Globus pallidus (tissue), 1 donor: ENCODE measurements around the gene FLT4.

Experiments
- DNase-seq: peaks from one replicate; pipeline ENCODE4 v3.0.0-alpha.2; 2015; ENCODE audit warnings: low spot score

Gene FLT4

DNA sequence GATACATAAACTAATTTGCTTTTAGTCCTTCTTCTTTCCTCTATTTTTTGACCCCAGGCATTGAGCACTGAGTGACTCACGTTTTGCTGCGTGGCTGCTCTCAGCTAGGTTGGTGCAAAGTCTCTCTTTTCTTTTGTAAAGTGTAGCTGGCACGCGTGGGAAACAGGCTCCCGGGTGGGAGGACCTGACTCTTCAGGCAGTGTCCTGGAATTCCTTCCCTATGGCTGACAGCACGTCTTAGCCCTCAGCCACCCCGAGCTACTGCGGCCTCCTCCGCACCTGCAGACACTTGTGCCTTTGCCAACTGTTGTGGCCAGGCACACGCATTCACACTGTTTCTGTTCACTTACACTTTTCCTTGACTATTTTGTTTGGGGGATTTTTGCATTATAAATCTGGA, 57.2 kb downstream of the FLT4 start:
- DNase-seq = no peak

DNA sequence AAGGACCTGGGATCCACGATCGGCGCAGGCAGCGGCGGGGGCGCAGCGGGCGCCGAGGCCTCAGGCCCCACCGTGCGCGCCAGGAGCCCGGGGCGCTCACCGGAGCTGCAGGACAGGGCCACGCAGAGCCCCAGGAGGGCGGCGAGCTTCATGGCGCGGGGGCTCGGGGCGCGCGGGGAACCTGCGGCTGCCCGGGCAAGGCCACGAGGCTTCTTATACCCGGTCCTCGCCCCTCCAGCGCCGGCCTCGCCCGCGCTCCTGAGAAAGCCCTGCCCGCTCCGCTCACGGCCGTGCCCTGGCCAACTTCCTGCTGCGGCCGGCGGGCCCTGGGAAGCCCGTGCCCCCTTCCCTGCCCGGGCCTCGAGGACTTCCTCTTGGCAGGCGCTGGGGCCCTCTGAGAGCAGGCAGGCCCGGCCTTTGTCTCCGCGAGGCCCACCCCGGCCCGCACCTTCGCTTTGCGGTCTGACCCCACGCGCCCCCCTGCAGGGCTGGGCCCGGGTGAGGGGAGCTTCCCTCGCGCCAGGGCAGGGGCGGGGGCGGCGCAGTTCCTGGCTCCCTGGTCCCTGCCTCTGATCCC, 58.0 kb downstream of the FLT4 start, which contains the start of gene SCGB3A1:
SCGB3A1 (minus strand) TSS at position 189 of the 577 bp plus-strand sequence; CDS start at position 152, 37 bp downstream.
- DNase-seq = no peak

DNA sequence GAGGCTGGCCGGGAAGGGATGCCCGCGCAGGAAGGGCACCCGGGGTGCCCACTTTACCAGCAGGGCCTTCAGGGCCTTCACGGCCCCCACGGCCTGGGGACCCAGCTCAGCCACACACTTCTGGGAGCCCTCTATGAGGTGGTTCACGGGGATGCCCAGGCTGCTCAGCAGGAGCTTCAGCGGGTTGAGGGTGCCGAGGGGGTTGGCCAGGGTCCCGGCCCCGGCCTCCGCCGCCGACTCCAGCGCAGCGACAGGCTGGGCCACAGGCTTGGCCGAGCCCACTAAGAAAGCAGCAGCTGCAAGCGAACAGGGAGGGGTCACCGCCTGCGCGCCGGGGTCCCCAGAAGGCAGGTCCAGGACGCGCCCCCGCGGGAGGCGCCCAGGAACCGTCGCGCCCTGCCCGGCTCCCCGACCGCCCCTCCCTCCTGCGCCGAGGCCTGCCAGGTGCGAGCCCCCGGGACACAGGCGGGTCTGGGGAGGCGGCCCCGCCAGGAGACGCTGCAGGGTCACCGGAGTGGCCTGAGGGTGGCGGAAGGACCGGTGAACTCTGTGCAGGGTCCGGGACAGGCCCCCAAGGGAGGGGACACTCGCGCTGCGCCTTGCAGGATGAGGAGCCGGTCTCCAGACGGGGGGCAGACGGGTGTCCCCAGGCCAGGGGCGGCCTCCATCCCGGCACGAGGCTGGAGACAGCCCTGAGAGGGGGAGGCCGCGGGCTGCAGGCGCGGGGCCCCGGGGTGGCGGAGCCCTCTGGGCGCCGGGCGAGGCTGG, 58.7 kb downstream of the FLT4 start:
- DNase-seq = no peak

DNA sequence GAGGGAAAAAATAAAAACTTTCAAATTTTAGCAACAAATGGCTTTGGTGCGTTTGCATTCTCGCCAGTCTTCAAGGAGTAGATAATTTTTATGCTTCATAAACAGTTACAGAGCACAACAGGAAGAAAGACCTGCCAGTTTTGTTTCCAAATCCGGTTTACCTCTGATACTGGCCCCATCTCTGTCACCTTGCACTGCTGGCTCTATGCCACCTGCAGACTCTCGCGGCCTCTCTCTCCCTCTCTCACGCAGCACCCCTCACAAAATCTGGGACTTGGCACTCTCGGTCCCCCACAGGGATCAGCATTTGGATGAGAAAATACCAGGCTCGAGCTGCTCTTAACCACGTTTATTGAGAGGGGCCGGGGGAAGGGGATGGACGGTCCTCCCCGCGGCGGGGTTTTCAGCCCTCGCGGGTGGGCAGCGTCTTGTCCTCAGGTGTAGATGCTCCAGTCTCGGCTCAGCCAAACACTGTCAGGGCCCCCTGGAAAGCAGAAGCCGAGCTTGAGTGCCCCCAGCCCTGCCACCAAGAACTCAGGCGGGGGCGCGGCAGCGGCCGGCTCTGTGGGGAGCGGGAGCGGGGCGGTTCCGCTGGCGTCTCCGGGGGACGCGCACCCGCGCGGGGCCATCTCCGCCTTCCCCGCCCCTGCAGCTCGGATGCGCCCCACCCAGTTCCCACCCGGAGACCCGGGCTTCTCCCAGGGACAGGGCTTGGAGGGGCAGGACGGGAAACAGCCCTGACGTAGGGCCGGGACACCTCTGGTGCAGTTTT, 59.4 kb downstream of the FLT4 start:
- no peak for DNase-seq

DNA sequence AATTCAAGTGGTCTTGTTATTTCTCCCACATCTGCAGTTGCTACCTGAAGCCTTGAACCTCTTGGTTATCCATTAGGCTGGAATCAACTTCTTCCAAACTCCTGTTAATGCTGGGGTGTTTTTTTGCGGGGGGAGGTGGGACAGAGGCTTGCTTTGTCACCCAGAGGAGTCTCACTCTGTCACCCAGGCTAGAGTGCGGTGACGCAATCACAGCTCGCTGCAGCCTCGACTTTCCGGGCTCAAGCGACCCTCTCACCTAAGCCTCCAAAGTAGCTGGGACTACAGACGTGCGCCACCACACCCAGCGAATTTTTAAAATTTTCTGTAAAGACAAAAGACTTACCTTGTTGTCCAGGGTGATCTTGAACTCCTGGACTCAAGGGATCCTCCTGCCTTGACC, 62.5 kb downstream of the FLT4 start:
- DNase-seq = no peak

DNA sequence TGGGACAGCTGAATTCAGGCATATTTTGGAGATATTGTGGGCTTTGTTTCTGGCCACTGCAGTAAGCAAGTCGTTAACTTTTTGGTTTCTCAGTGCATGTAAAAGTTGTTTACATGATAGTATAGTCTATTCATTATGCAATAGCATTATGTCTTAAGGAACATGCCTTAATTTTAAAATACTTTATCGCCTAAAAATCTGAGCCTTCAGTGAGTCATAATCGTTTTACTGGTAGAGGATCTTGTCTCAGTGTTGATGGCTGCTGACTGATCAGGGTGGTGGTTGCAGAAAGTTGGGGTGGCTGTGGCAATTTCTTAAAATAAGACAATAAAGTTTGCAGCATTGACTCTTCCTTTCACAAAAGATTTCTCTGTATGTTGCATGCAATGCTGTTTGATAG, 63.2 kb downstream of the FLT4 start:
- no peak for DNase-seq

DNA sequence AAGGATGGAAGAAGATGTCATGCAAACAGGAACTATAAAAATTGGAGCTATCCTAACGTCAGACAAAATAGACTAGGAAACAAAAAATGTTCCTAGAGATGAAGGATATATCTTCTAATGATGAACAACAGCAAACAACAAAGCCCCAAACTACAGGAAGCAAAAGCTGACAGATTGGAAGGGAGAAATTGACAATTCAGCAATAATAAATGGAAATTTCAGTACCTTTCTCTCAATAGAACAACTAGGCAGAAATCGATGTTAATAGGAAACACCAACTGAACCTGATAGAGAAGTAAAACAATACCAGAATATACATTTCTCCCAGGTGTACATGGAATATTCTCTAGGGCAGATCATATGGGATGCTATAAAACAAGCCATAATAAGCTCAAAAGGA, 65.7 kb downstream of the FLT4 start:
- DNase-seq = no peak

DNA sequence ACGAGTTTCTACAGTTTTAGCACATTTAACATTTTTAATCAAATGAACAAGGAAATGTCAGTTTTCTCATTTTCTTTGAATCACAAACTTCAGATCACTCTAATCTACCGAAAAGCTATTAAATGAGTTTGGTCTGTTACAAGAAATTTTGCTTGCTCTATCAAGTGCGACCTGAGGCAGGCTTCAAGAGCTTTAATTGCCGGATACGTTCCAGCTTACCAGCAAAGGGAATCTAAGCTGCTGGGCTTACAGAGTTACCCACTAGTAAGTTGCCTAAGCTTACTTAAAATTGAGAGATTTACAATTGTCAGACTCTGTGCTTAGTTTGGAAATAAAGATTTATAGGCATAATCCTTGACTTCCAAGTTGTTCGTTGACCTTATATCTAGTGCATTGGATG, 68.7 kb downstream of the FLT4 start:
- no peak for DNase-seq

DNA sequence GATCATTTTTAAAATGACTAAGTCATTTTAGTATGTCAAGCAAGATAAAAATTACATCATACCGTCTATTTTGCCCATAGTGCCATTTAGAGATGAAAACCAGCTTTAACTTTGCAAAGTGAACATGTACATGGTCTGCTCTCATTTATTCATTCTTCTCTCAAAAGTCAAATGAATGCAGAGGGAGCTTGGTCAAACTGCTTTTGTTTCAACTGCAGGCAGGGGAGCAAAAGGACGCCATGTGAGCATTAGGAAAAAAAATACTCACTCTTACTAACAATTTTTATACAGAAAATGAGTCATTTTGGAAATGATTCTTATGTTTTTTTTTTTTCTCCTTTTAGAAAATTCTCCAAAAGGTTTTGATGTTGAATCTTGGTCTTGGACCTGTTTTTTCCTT, 73.8 kb downstream of the FLT4 start:
- DNase-seq = no peak

DNA sequence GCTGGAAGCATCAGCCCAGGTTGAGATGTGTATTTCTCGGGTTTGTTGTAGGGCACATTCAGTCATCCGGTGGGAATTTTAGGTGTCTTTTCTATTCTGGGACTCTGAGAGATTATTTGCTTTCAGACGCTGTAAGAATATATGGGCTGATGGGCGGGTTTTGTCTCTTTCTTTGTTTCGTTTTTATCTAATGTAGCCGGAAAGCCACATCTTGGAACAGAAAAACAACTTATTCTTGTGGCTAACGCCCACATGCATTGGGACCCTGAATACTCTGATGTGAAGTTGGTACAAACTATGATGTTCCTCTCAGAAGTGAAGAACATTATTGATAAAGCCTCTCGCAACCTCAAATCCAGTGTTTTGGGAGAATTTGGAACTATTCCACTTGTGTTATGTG, 80.5 kb downstream of the FLT4 start:
- no peak for DNase-seq

DNA sequence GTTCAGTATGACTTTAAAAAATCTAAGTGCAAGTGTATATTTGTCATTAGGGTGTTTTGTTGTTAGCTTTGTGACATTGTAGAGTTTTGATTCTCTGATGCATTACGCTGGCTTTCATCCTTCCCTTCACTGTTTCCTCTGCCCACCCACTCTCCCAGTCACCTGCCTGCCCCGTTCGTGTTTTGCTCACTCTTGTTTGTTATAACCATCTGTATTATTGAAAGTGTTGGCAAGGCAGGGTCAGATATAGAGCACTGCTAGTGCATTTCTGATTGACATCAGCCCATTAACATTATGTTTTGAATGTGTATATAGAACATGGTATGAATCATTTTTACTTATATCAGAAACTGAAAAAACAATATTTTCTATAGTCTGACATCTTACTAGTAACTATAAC, 85.4 kb downstream of the FLT4 start:
- no peak for DNase-seq

DNA sequence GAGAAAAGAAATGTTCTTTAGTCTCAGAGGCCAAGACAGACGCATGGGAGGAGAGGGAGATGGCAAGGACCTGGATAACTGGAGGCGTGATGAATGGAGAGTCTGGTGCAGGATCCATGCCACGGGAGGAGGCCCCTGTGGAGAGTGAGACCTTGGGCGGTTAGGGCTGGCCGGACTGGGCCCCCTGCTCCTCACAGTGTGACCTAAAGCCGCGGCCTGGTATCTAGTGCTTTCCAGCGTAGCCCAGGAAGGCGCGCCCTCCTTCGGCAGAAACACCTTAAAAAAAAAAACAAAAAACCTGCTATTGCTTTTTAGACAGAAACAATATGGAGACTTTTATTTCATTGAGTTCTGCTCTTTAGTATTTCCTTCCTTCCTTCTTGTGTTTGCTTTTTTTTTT, 91.2 kb downstream of the FLT4 start:
- no peak for DNase-seq

DNA sequence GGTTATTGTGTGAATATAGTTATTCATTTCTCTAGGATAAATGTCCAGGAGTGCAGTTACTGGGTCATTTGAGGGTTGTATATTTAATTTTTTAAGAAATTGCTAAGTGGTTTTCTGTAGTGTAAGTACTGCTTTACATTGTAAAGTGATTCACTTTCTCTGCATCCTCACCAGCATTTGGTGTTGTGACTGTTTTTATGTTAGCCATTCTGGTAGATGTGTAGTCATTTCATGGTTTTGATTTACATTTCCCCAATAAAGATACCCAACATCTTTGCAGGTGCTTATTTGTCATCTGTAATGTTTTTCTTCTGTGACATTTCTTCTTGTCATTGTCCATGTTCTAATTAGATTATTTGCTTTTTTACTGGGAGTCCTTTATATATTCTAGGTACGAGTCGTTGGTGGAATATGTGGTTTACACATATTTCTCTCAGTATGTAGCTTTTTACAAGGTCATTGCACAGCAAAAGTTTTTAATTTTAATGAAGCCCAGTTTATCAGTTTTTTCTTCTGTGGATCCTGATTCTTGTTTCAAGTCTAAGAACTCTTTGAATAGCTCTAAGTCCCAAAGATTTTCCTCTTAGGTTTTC, 92.1 kb downstream of the FLT4 start:
- no peak for DNase-seq

DNA sequence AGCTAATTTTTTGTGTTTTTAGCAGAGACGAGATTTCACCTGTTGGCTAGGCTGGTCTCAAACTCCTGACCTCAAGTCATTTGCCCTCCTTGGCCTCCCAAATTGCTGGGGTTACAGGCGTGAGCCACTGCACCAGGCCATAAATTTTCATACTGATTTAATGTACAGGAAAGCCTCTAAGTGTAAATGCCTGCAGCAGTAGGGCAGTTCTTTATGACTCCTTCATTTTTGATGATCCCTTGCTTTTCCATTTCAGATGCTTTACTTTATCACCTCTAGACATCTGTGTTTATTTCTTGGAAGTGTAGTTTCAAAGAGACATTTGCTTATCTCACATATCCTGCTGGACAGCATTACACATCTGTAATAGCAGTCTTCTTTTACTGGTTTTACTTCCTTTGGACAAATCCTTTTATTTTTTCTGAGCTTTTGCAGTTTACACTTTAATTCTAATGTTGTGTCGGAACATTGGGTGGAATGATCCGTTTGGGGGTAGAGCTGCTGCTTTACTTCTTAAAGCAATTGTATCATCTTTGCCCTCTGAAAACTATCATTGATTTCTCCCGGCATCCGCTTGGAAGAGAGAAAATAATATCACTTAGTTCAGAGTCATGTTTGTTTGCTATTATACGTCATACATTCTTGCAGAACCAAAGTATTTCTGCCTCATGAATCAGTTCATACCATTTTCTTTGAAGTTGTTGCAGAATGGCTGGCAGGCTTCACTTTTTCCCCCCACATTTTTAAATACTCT, 94.1 kb downstream of the FLT4 start:
- DNase-seq = no peak

DNA sequence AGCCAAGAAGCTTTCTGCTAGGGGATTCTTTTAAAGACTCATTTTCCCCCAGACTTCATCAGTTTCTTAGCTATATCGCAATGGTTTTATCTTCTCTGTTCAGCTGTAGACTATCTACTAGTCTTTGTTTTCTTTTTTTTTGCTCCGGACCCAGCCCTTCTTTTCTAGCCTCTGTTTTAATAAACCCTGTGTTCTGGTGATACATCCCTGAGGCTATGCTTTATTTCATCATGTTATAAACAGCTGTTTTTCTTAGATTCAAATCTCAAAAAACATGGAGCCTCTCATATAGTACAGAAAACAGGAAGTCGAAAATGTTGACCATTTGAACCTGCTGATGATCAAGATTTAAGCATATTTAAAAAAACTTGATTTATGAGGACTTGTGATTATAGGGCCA, 95.9 kb downstream of the FLT4 start:
- no peak for DNase-seq
